ENCODE data around the gene RTN4IP1.
"Not testable (repeated sequence)": the region's sequence is repeated elsewhere in the genome, so short reads cannot be mapped to it uniquely, and the experiment has no call there.

Gene RTN4IP1

GRCh38 chr6:106549521-106549920, 79.8 kb downstream of the RTN4IP1 start:
- no peak for DNase-seq (ENCODE audit: low read depth, low spot score)
- no peak overlapping the region for H3K4me3 ChIP-seq (ENCODE audit: low read length)
- H3K36me3 ChIP-seq (ENCODE audit: control insufficient read depth, insufficient read depth, low read length) = peaks cover 2% of the 10 kb centered on the region; the same call in 1 of the 2 replicates
- H3K27me3 ChIP-seq (ENCODE audit: control insufficient read depth, insufficient read depth, low read length) = no peaks in the 10 kb centered on the region
- no peak overlapping the region for H3K27ac ChIP-seq (ENCODE audit: low read length)
- no peaks in the 10 kb centered on the region for H3K9me3 ChIP-seq (ENCODE audit: control insufficient read depth, insufficient read depth, low read length)
- no CpG with 5 or more reads among the region's 1 CpG for WGBS (ENCODE audit: insufficient coverage, insufficient read length)
- 0 out of 2 replicates have a peak, but pooled peaks cover 1% of the 10 kb centered on the region for H3K4me1 ChIP-seq (ENCODE audit: control insufficient read depth, insufficient read depth, low read length)

- H3K27me3 ChIP-seq (ENCODE audit: control insufficient read depth, insufficient read depth, low read length); H3K27ac ChIP-seq (ENCODE audit: low read length); H3K4me1 ChIP-seq (ENCODE audit: control insufficient read depth, insufficient read depth, low read length); DNase-seq (ENCODE audit: low read depth, low spot score); H3K4me3 ChIP-seq (ENCODE audit: low read length); H3K9me3 ChIP-seq (ENCODE audit: control insufficient read depth, insufficient read depth, low read length); H3K36me3 ChIP-seq (ENCODE audit: control insufficient read depth, insufficient read depth, low read length): not testable (repeated sequence)
- no CpG with 5 or more reads among the region's 6 CpGs for WGBS (ENCODE audit: insufficient coverage, insufficient read length)
These were observed 80.3 kb downstream of the RTN4IP1 start for GRCh38 chr6:106548926-106549455.

GRCh38 chr6:106547601-106548453, 81.5 kb downstream of the RTN4IP1 start:
- no peak overlapping the region for H3K27ac ChIP-seq (ENCODE audit: low read length)
- no peak for DNase-seq (ENCODE audit: low read depth, low spot score)

GRCh38 chr6:106546691-106547414, 82.4 kb downstream of the RTN4IP1 start:
- Histone ChIP-seq H3K27me3 (ENCODE audit: control insufficient read depth, insufficient read depth, low read length) (no peaks in the 10 kb centered on the region), H3K27ac (ENCODE audit: low read length) (no peak overlapping the region), H3K4me1 (ENCODE audit: control insufficient read depth, insufficient read depth, low read length) (0 out of 2 replicates have a peak, but pooled peaks cover 1% of the 10 kb centered on the region), H3K4me3 (ENCODE audit: low read length) (no peak overlapping the region), H3K9me3 (ENCODE audit: control insufficient read depth, insufficient read depth, low read length) (no peaks in the 10 kb centered on the region), H3K36me3 (ENCODE audit: control insufficient read depth, insufficient read depth, low read length) (peaks cover 2% of the 10 kb centered on the region; the same call in 1 of the 2 replicates)
- WGBS (ENCODE audit: insufficient coverage, insufficient read length) = no CpG with 5 or more reads among the region's 5 CpGs
- DNase-seq (ENCODE audit: low read depth, low spot score) = no peak

More at GRCh38 chr6:106547601-106548453, 81.5 kb downstream of the RTN4IP1 start:
- Histone ChIP-seq H3K36me3 (ENCODE audit: control insufficient read depth, insufficient read depth, low read length) (peaks cover 2% of the 10 kb centered on the region; the same call in 1 of the 2 replicates), H3K27me3 (ENCODE audit: control insufficient read depth, insufficient read depth, low read length) (no peaks in the 10 kb centered on the region), H3K4me3 (ENCODE audit: low read length) (no peak overlapping the region), H3K9me3 (ENCODE audit: control insufficient read depth, insufficient read depth, low read length) (no peaks in the 10 kb centered on the region), H3K4me1 (ENCODE audit: control insufficient read depth, insufficient read depth, low read length) (0 out of 2 replicates have a peak, but pooled peaks cover 1% of the 10 kb centered on the region)
- no CpG with 5 or more reads among the region's 6 CpGs for WGBS (ENCODE audit: insufficient coverage, insufficient read length)

GRCh38 chr6:106546261-106546690, 83.0 kb downstream of the RTN4IP1 start:
- whole genome bisulfite sequencing (ENCODE audit: insufficient coverage, insufficient read length) = no CpG with 5 or more reads among the region's 2 CpGs
- Histone ChIP-seq H3K36me3 (ENCODE audit: control insufficient read depth, insufficient read depth, low read length) (peaks cover 2% of the 10 kb centered on the region; the same call in 1 of the 2 replicates), H3K27me3 (ENCODE audit: control insufficient read depth, insufficient read depth, low read length) (no peaks in the 10 kb centered on the region), H3K4me1 (ENCODE audit: control insufficient read depth, insufficient read depth, low read length) (0 out of 2 replicates have a peak, but pooled peaks cover 1% of the 10 kb centered on the region), H3K4me3 (ENCODE audit: low read length) (no peak overlapping the region), H3K27ac (ENCODE audit: low read length) (no peak overlapping the region), H3K9me3 (ENCODE audit: control insufficient read depth, insufficient read depth, low read length) (no peaks in the 10 kb centered on the region)
- no peak for DNase-seq (ENCODE audit: low read depth, low spot score)

- whole genome bisulfite sequencing (ENCODE audit: insufficient coverage, insufficient read length) = no CpG with 5 or more reads among the region's 6 CpGs
- DNase-seq (ENCODE audit: low read depth, low spot score) = no peak
- no peaks in the 10 kb centered on the region for H3K4me1 ChIP-seq (ENCODE audit: control insufficient read depth, insufficient read depth, low read length)
- H3K36me3 ChIP-seq (ENCODE audit: control insufficient read depth, insufficient read depth, low read length) = no peaks in the 10 kb centered on the region
- no peaks in the 10 kb centered on the region for H3K27me3 ChIP-seq (ENCODE audit: control insufficient read depth, insufficient read depth, low read length)
- H3K4me3 ChIP-seq (ENCODE audit: low read length) = no peak overlapping the region
- no peak overlapping the region for H3K27ac ChIP-seq (ENCODE audit: low read length)
- no peaks in the 10 kb centered on the region for H3K9me3 ChIP-seq (ENCODE audit: control insufficient read depth, insufficient read depth, low read length)
These were observed 88.4 kb downstream of the RTN4IP1 start for GRCh38 chr6:106540907-106541306.

GRCh38 chr6:106540432-106540831, 88.9 kb downstream of the RTN4IP1 start:
- no peak overlapping the region for H3K27ac ChIP-seq (ENCODE audit: low read length)
- no peak for DNase-seq (ENCODE audit: low read depth, low spot score)
- no peaks in the 10 kb centered on the region for H3K4me1 ChIP-seq (ENCODE audit: control insufficient read depth, insufficient read depth, low read length)
- no peaks in the 10 kb centered on the region for H3K36me3 ChIP-seq (ENCODE audit: control insufficient read depth, insufficient read depth, low read length)
- no peaks in the 10 kb centered on the region for H3K9me3 ChIP-seq (ENCODE audit: control insufficient read depth, insufficient read depth, low read length)
- H3K27me3 ChIP-seq (ENCODE audit: control insufficient read depth, insufficient read depth, low read length) = no peaks in the 10 kb centered on the region
- H3K4me3 ChIP-seq (ENCODE audit: low read length) = no peak overlapping the region

GRCh38 chr6:106539936-106540335, 89.4 kb downstream of the RTN4IP1 start:
- Histone ChIP-seq H3K4me1 (ENCODE audit: control insufficient read depth, insufficient read depth, low read length) (no peaks in the 10 kb centered on the region), H3K36me3 (ENCODE audit: control insufficient read depth, insufficient read depth, low read length) (no peaks in the 10 kb centered on the region), H3K9me3 (ENCODE audit: control insufficient read depth, insufficient read depth, low read length) (no peaks in the 10 kb centered on the region), H3K27ac (ENCODE audit: low read length) (no peak overlapping the region), H3K27me3 (ENCODE audit: control insufficient read depth, insufficient read depth, low read length) (no peaks in the 10 kb centered on the region), H3K4me3 (ENCODE audit: low read length) (no peak overlapping the region)
- WGBS (ENCODE audit: insufficient coverage, insufficient read length) = no CpG with 5 or more reads among the region's 9 CpGs
- no peak for DNase-seq (ENCODE audit: low read depth, low spot score)

GRCh38 chr6:106538145-106538544, 91.2 kb downstream of the RTN4IP1 start:
- H3K27ac ChIP-seq (ENCODE audit: low read length) = no peak overlapping the region
- WGBS (ENCODE audit: insufficient coverage, insufficient read length) = no CpG with 5 or more reads among the region's 1 CpG
- H3K4me1 ChIP-seq (ENCODE audit: control insufficient read depth, insufficient read depth, low read length) = no peaks in the 10 kb centered on the region

GRCh38 chr6:106537662-106538061, 91.6 kb downstream of the RTN4IP1 start:
- WGBS (ENCODE audit: insufficient coverage, insufficient read length) = no CpG with 5 or more reads among the region's 8 CpGs
- no peak overlapping the region for H3K27ac ChIP-seq (ENCODE audit: low read length)
- H3K36me3 ChIP-seq (ENCODE audit: control insufficient read depth, insufficient read depth, low read length) = no peaks in the 10 kb centered on the region
- DNase-seq (ENCODE audit: low read depth, low spot score) = no peak
- H3K9me3 ChIP-seq (ENCODE audit: control insufficient read depth, insufficient read depth, low read length) = no peaks in the 10 kb centered on the region
- H3K4me3 ChIP-seq (ENCODE audit: low read length) = no peak overlapping the region
- H3K27me3 ChIP-seq (ENCODE audit: control insufficient read depth, insufficient read depth, low read length) = no peaks in the 10 kb centered on the region
- H3K4me1 ChIP-seq (ENCODE audit: control insufficient read depth, insufficient read depth, low read length) = no peaks in the 10 kb centered on the region

More at GRCh38 chr6:106538145-106538544, 91.2 kb downstream of the RTN4IP1 start:
- no peak overlapping the region for H3K4me3 ChIP-seq (ENCODE audit: low read length)
- H3K27me3 ChIP-seq (ENCODE audit: control insufficient read depth, insufficient read depth, low read length) = no peaks in the 10 kb centered on the region
- no peaks in the 10 kb centered on the region for H3K36me3 ChIP-seq (ENCODE audit: control insufficient read depth, insufficient read depth, low read length)
- H3K9me3 ChIP-seq (ENCODE audit: control insufficient read depth, insufficient read depth, low read length) = no peaks in the 10 kb centered on the region
- no peak for DNase-seq (ENCODE audit: low read depth, low spot score)

All from iPS DF 6.9 (cell line).